Measurements from ENCODE around the gene GSC2.

GSC2 gene

GRCh38 chr22:19152942-19153883, 3.1 kb upstream of the GSC2 start:
- no peak for DNase-seq (ENCODE audit: low spot score)

- DNase-seq (ENCODE audit: low spot score), result no peak
These were observed 1.5 kb upstream of the GSC2 start for GRCh38 chr22:19151329-19152191.

GRCh38 chr22:19150482-19151328, 613 bp upstream of the GSC2 start:
- no peak for DNase-seq (ENCODE audit: low spot score)

- no peak for DNase-seq (ENCODE audit: low spot score)
These were observed 827 bp downstream of the GSC2 start for GRCh38 chr22:19149047-19149883.

- no peak for DNase-seq (ENCODE audit: low spot score)
These were observed 1.6 kb downstream of the GSC2 start for GRCh38 chr22:19148417-19149046.

GRCh38 chr22:19147195-19147780, 2.8 kb downstream of the GSC2 start:
- no peak for DNase-seq (ENCODE audit: low spot score)

GRCh38 chr22:19146215-19146968, 3.7 kb downstream of the GSC2 start:
- no peak for DNase-seq (ENCODE audit: low spot score)

GRCh38 chr22:19143967-19144400, 6.1 kb downstream of the GSC2 start:
- DNase-seq (ENCODE audit: low spot score), result peak; percentile 49

GRCh38 chr22:19143212-19143611, 6.9 kb downstream of the GSC2 start:
- DNase-seq (ENCODE audit: low spot score), result no peak

GRCh38 chr22:19142394-19142793, 7.7 kb downstream of the GSC2 start:
- DNase-seq (ENCODE audit: low spot score), result no peak

GRCh38 chr22:19139974-19140373, 10.1 kb downstream of the GSC2 start:
- DNase-seq (ENCODE audit: low spot score), result no peak

- no peak for DNase-seq (ENCODE audit: low spot score)
These were observed 11.1 kb downstream of the GSC2 start for GRCh38 chr22:19139001-19139356.

GRCh38 chr22:19138217-19139000, 11.7 kb downstream of the GSC2 start:
- DNase-seq (ENCODE audit: low spot score), result no peak

GRCh38 chr22:19137384-19138216, 12.5 kb downstream of the GSC2 start:
- DNase-seq (ENCODE audit: low spot score), result no peak

- no peak for DNase-seq (ENCODE audit: low spot score)
These were observed 13.2 kb downstream of the GSC2 start for GRCh38 chr22:19136915-19137314.

- no peak for DNase-seq (ENCODE audit: low spot score)
These were observed 15.2 kb downstream of the GSC2 start for GRCh38 chr22:19134874-19135273.

GRCh38 chr22:19134176-19134831, 15.8 kb downstream of the GSC2 start:
- no peak for DNase-seq (ENCODE audit: low spot score)
